ENCODE results near the gene KRT13. TPM values are rescaled to one million over a fixed set of nuclear protein-coding genes. Genes with fewer than 3 reads are reported as not detected.

The KRT13 gene
- total RNA-seq, 1 experiment from 2014 or later, result not detected

DNA sequence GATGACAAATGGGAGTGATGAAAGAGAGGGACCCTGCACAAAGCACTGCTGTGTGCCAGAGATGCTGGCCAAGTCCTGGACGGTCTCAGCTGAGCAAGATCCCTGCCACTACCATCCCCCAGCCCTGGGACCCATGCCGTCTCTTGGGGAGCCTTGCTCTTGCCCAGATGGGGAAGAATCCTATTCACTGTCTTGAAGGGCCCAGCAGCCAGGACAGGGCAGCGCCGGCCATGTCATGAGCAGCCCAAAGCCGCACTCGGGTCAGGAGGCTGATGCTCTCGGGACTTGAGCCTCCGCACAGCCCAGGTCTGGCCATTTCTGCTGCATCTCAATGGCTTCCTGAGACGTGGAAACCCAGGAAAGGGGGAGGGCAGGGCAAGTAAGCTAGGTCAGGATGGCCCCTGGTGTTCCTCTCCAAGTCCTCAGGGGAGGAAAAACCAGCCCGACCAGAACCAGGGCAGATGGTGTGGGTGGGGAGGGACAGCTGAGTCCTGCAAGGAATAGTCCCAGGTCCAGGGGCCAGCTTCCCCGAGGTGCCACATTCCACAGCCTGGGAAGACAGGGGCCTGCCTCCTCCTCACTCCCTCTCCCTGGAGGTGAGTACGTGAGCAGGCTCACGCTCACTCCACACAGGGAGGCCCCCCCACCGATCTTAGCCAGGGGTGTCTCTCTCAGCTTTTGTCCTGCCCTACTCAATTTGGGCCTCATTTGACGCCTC lies 30.5 kb upstream of the KRT13 start:
- ChIA-PET POLR2A (interaction anchor here (1.3 kb wide), 1 partner anchor 17 kb away, joined by 5 read pairs; the partner anchor contains the start of gene KRT15), CTCF (interaction anchor here (1.4 to 2.3 kb wide), 3 partner anchors 13 to 127 kb away, joined by 5 to 10 read pairs (median 5); no protein-coding TSS in a partner anchor)
- TF ChIP-seq CTCF (IDR thresholded peaks at IDR 0.05; ENCODE audit: unreplicated experiment), result no peak
- H3K27me3 Mint-ChIP-seq (ENCODE audit: insufficient read depth, unreplicated experiment), result no peaks in the 10 kb centered on the region
- H3K9me3 Mint-ChIP-seq (ENCODE audit: unreplicated experiment), result no peaks in the 10 kb centered on the region
- H3K36me3 Mint-ChIP-seq (ENCODE audit: insufficient read depth, unreplicated experiment), result peaks cover 12% of the 10 kb centered on the region
- no peak overlapping the region for H3K4me3 Mint-ChIP-seq (ENCODE audit: unreplicated experiment)
- H3K27ac Mint-ChIP-seq (ENCODE audit: low read depth, unreplicated experiment), result no peak overlapping the region
- H3K4me1 Mint-ChIP-seq (ENCODE audit: insufficient read depth, unreplicated experiment), result peaks cover 40% of the 10 kb centered on the region
- intact Hi-C loops (cut with micrococcal nuclease), result no loop called here
- no peak for DNase-seq (ENCODE audit: unreplicated experiment)
- no TSS peak for BruUV-seq (replicated peaks)

DNA sequence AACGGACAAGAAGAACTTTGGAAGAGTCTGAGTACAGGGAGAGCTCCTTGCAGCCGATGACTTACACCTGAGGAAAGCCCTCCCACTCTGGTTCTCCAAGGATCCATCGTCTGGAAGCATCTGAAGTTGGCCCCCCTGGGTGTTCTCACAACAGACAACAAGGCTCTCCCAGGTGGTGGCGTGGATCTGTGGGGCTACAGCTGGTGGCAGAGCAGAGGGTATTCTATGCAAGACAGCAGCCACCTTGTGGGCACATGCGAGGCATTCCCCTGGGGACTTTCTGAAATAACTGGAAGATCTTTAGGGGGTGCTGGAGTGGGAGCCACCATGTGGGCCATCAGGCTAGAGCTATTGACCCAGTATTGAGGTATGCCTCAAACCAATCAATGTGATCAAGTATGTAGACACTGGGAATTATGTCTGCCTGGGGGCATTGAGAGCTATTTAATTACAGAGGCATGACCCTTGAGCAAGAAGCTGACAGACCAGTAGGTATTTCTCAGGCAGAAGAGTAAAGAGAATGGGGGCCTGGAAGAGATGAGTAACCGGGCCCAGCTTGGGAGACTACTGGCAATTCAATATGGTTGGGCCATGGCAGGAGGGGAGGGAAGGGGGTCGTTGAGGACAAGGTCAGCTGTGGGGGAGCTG lies 29.6 kb upstream of the KRT13 start:
- Mint-ChIP-seq H3K27ac (ENCODE audit: low read depth, unreplicated experiment) (no peak overlapping the region), H3K4me1 (ENCODE audit: insufficient read depth, unreplicated experiment) (peaks cover 40% of the 10 kb centered on the region), H3K9me3 (ENCODE audit: unreplicated experiment) (no peaks in the 10 kb centered on the region), H3K36me3 (ENCODE audit: insufficient read depth, unreplicated experiment) (peaks cover 12% of the 10 kb centered on the region), H3K27me3 (ENCODE audit: insufficient read depth, unreplicated experiment) (no peaks in the 10 kb centered on the region), H3K4me3 (ENCODE audit: unreplicated experiment) (no peak overlapping the region)
- no peak for TF ChIP-seq CTCF (IDR thresholded peaks at IDR 0.05; ENCODE audit: unreplicated experiment)
- POLR2A ChIA-PET, result interaction anchor here (1.0 kb wide), 1 partner anchor 16 kb away, joined by 5 read pairs; the partner anchor contains the start of gene KRT15
- no peak for DNase-seq (ENCODE audit: unreplicated experiment)
- intact Hi-C loops (cut with micrococcal nuclease), result no loop called here
- CTCF ChIA-PET, result interaction anchor here (0.6 to 2.3 kb wide), 6 partner anchors 14 to 627 kb away, joined by 3 to 10 read pairs (median 4); no protein-coding TSS in a partner anchor
- BruUV-seq (replicated peaks), result no TSS peak

GRCh38 chr17:41533613-41534012 lies 28.2 kb upstream of the KRT13 start:
- no TSS peak for BruUV-seq (replicated peaks)
- intact Hi-C loops (cut with micrococcal nuclease), result no loop called here
- ChIA-PET POLR2A (interaction anchor here (0.7 kb wide), 1 partner anchor 19 kb away, joined by 3 read pairs; no protein-coding TSS in a partner anchor), CTCF (no interaction called here)
- peaks cover 44% of the 10 kb centered on the region for H3K4me1 Mint-ChIP-seq (ENCODE audit: insufficient read depth, unreplicated experiment)
- H3K36me3 Mint-ChIP-seq (ENCODE audit: insufficient read depth, unreplicated experiment), result peaks cover 12% of the 10 kb centered on the region
- no peak overlapping the region for H3K27ac Mint-ChIP-seq (ENCODE audit: low read depth, unreplicated experiment)
- DNase-seq (ENCODE audit: unreplicated experiment), result no peak
- no peaks in the 10 kb centered on the region for H3K9me3 Mint-ChIP-seq (ENCODE audit: unreplicated experiment)
- H3K27me3 Mint-ChIP-seq (ENCODE audit: insufficient read depth, unreplicated experiment), result no peaks in the 10 kb centered on the region
- no peak overlapping the region for H3K4me3 Mint-ChIP-seq (ENCODE audit: unreplicated experiment)
- no peak for TF ChIP-seq CTCF (IDR thresholded peaks at IDR 0.05; ENCODE audit: unreplicated experiment)

DNA sequence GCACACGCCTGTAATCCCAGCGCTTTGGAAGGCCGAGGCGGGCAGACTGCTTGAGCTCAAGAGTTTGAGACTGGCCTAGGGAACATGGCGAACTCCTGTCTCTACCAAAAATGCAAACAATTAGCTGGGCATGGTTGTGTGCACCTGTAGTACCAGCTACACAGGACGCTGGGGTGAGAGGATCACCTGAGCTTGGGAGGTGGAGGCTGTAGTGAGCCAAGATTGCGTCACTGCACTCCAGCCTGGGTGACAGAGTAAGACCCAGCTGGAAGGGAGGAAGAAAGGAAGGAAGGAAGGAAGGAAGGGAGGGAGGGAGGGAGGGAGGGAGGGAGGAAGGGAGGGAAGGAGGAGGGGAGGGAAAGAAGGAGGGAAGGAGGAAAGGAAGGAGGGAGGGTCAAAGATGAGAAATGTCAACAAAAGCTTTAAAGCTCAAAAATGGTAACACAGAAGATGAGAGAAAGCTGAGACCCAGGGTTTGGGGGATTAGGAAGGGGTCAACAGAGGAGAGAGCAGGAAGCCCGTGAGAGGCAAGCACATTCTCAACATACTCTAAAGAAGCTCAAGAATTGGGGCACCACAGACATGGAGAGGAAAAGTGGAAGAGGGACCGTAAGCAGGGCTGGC lies 27.6 kb upstream of the KRT13 start:
- H3K36me3 Mint-ChIP-seq (ENCODE audit: insufficient read depth, unreplicated experiment), result peaks cover 12% of the 10 kb centered on the region
- intact Hi-C loops (cut with micrococcal nuclease), result no loop called here
- no peaks in the 10 kb centered on the region for H3K27me3 Mint-ChIP-seq (ENCODE audit: insufficient read depth, unreplicated experiment)
- no peak for TF ChIP-seq CTCF (IDR thresholded peaks at IDR 0.05; ENCODE audit: unreplicated experiment)
- ChIA-PET POLR2A (interaction anchor here (0.6 to 1.5 kb wide), 4 partner anchors 12 to 685 kb away, joined by 3 to 7 read pairs (median 3); no protein-coding TSS in a partner anchor), CTCF (interaction anchor here (0.6 to 1.2 kb wide), 4 partner anchors 12 to 618 kb away, joined by 3 to 6 read pairs (median 3); no protein-coding TSS in a partner anchor)
- no peak overlapping the region for H3K27ac Mint-ChIP-seq (ENCODE audit: low read depth, unreplicated experiment)
- no peak overlapping the region for H3K4me3 Mint-ChIP-seq (ENCODE audit: unreplicated experiment)
- no peak for DNase-seq (ENCODE audit: unreplicated experiment)
- H3K4me1 Mint-ChIP-seq (ENCODE audit: insufficient read depth, unreplicated experiment), result peaks cover 39% of the 10 kb centered on the region
- no peaks in the 10 kb centered on the region for H3K9me3 Mint-ChIP-seq (ENCODE audit: unreplicated experiment)
- no TSS peak for BruUV-seq (replicated peaks)
